ENCODE results near the gene SIPA1L2.
"Not testable (repeated sequence)": the region's sequence is repeated elsewhere in the genome, so short reads cannot be mapped to it uniquely, and the experiment has no call there.

Gene SIPA1L2

GRCh38 chr1:232615306-232615800 lies 14.6 kb downstream of the SIPA1L2 start:
- DNase-seq (ENCODE audit: low spot score) = no peak

GRCh38 chr1:232614811-232615210 lies 15.1 kb downstream of the SIPA1L2 start:
- DNase-seq (ENCODE audit: low spot score) = no peak

GRCh38 chr1:232613752-232614381 lies 16.1 kb downstream of the SIPA1L2 start:
- no peak for DNase-seq (ENCODE audit: low spot score)

- DNase-seq (ENCODE audit: low spot score) = not testable (repeated sequence)
Observed at GRCh38 chr1:232612836-232613235, 17.1 kb downstream of the SIPA1L2 start.

GRCh38 chr1:232611834-232612233 lies 18.1 kb downstream of the SIPA1L2 start:
- no peak for DNase-seq (ENCODE audit: low spot score)

GRCh38 chr1:232610902-232611745 lies 18.8 kb downstream of the SIPA1L2 start:
- not testable (repeated sequence) for DNase-seq (ENCODE audit: low spot score)

- no peak for DNase-seq (ENCODE audit: low spot score)
Observed at GRCh38 chr1:232610192-232610901, 19.6 kb downstream of the SIPA1L2 start.

- peak; percentile 3 for DNase-seq (ENCODE audit: low spot score)
Observed at GRCh38 chr1:232608427-232608826, 21.5 kb downstream of the SIPA1L2 start.

- no peak for DNase-seq (ENCODE audit: low spot score)
Observed at GRCh38 chr1:232602622-232603021, 27.3 kb downstream of the SIPA1L2 start.

GRCh38 chr1:232600424-232601258 lies 29.3 kb downstream of the SIPA1L2 start:
- DNase-seq (ENCODE audit: low spot score) = no peak

- DNase-seq (ENCODE audit: low spot score) = no peak
Observed at GRCh38 chr1:232599178-232600041, 30.5 kb downstream of the SIPA1L2 start.

- DNase-seq (ENCODE audit: low spot score) = no peak
Observed at GRCh38 chr1:232598837-232599177, 31.1 kb downstream of the SIPA1L2 start.

- DNase-seq (ENCODE audit: low spot score) = no peak
Observed at GRCh38 chr1:232598133-232598532, 31.8 kb downstream of the SIPA1L2 start.

GRCh38 chr1:232597721-232598120 lies 32.2 kb downstream of the SIPA1L2 start:
- DNase-seq (ENCODE audit: low spot score) = no peak

- no peak for DNase-seq (ENCODE audit: low spot score)
Observed at GRCh38 chr1:232596666-232597303, 33.1 kb downstream of the SIPA1L2 start.

- DNase-seq (ENCODE audit: low spot score) = no peak
Observed at GRCh38 chr1:232594768-232595698, 34.9 kb downstream of the SIPA1L2 start.

- no peak for DNase-seq (ENCODE audit: low spot score)
Observed at GRCh38 chr1:232593717-232594502, 36.0 kb downstream of the SIPA1L2 start.

- DNase-seq (ENCODE audit: low spot score) = no peak
Observed at GRCh38 chr1:232591344-232591743, 38.6 kb downstream of the SIPA1L2 start.

- DNase-seq (ENCODE audit: low spot score) = no peak
Observed at GRCh38 chr1:232590744-232591082, 39.2 kb downstream of the SIPA1L2 start.

Measured in left forelimb (tissue), 1 donor.